RPMI8226 (cell line): ENCODE data around the gene ALOX12.
"Not testable (repeated sequence)": the region's sequence is repeated elsewhere in the genome, so short reads cannot be mapped to it uniquely, and the experiment has no call there.

ENCODE experiments used
- DNase-seq: peaks from one replicate; pipeline ENCODE4 v3.0.0-alpha.2; 2015

ALOX12 gene

GRCh38 chr17:7046725-7047397 lies 51.0 kb downstream of the ALOX12 start:
- DNase-seq = peak; percentile 58

- DNase-seq = no peak
These were observed 51.7 kb downstream of the ALOX12 start for GRCh38 chr17:7047566-7047965.

- DNase-seq = no peak
These were observed 53.1 kb downstream of the ALOX12 start for GRCh38 chr17:7048968-7049367.

GRCh38 chr17:7050583-7050982 lies 54.7 kb downstream of the ALOX12 start:
- not testable (repeated sequence) for DNase-seq

- DNase-seq = no peak
These were observed 60.5 kb downstream of the ALOX12 start for GRCh38 chr17:7056386-7056785.

- no peak for DNase-seq
These were observed 63.1 kb downstream of the ALOX12 start for GRCh38 chr17:7058831-7059447.
